IMR-90 (cell line): ENCODE results near the gene PLXNC1. TPM values are rescaled to one million over a fixed set of nuclear protein-coding genes. Genes with fewer than 3 reads are reported as not detected.

Experiments used
- ATAC-seq: fragments of 200-7000 bp; cut with Tn5 transposase; 2 replicates; pipeline ENCODE4 v1.9.1; 2020; ENCODE audit warnings: low read depth, mild to moderate bottlenecking, moderate library complexity
- BruUV-seq: library from RNA; stranded (reverse); fragments of 400-500 nt; replicated peaks from 2 replicates; lab custom pipeline; 2021; lab: Mats Ljungman, UMichigan
- CTCF ChIA-PET: fragments of 300-600 bp; formaldehyde crosslinking; extraction: SDS; loops from one replicate; lab custom pipeline; 2021; ENCODE audit warnings: antibody characterized with exemption; lab: Yijun Ruan, JAX
- POLR2A ChIA-PET: fragments of 300-600 bp; sonication (Branson Sonifier 250); formaldehyde crosslinking; loops from one replicate; lab custom pipeline; 2022; ENCODE audit warnings: antibody characterized with exemption; ENCODE audit not compliant: unreplicated experiment; lab: Charles Lee
- DNase-seq: peaks from one replicate; pipeline ENCODE4 v3.0.0; 2013
- H2AFZ ChIP-seq: replicated peaks from 2 replicates; pipeline ENCODE3; 2013; ENCODE audit warnings: low read length, mild to moderate bottlenecking; ENCODE audit not compliant: poor library complexity
- H2AK5ac ChIP-seq: 2 replicates; pipeline ENCODE4 v1.6.1; 2013; ENCODE audit warnings: low read depth, low read length, inconsistent platforms
- H2AK9ac ChIP-seq: replicated peaks from 2 replicates; pipeline ENCODE3; 2013; ENCODE audit warnings: mild to moderate bottlenecking, low read depth, low read length, moderate library complexity; ENCODE audit not compliant: poor library complexity
- H2BK120ac ChIP-seq: 2 replicates; pipeline ENCODE4 v1.6.1; 2013; ENCODE audit warnings: low read depth, low read length, inconsistent platforms
- H2BK15ac ChIP-seq: 3 replicates; pipeline ENCODE4 v1.6.1; 2013; ENCODE audit warnings: low read depth, low read length, inconsistent platforms
- H2BK20ac ChIP-seq: 2 replicates; pipeline ENCODE4 v1.6.1; 2013; ENCODE audit warnings: low read depth, mild to moderate bottlenecking, inconsistent platforms, low read length, moderate library complexity
- H2BK5ac ChIP-seq: 2 replicates; pipeline ENCODE4 v1.6.1; 2013; ENCODE audit warnings: mild to moderate bottlenecking, low read depth, low read length, inconsistent platforms; ENCODE audit not compliant: poor library complexity, severe bottlenecking
- H3K14ac ChIP-seq: replicated peaks from 2 replicates; pipeline ENCODE4 v1.6.1; 2013; ENCODE audit warnings: low read depth, low read length, inconsistent platforms
- H3K18ac ChIP-seq: 2 replicates; pipeline ENCODE4 v1.6.1; 2013; ENCODE audit warnings: low read depth, low read length, control low read depth
- H3K23ac ChIP-seq: 2 replicates; pipeline ENCODE4 v1.6.1; 2013; ENCODE audit warnings: low read depth, low read length, inconsistent platforms
- H3K27ac ChIP-seq: 2 replicates; pipeline ENCODE4 v1.5.1; 2013; ENCODE audit warnings: mild to moderate bottlenecking, control low read depth, low read length; ENCODE audit not compliant: insufficient read depth
- H3K27me3 ChIP-seq: 2 replicates; pipeline ENCODE4 v1.6.1; 2013; ENCODE audit warnings: low read length; ENCODE audit not compliant: control insufficient read depth, insufficient read depth
- H3K36me3 ChIP-seq: 2 replicates; pipeline ENCODE4 v1.6.1; 2013; ENCODE audit warnings: low read length, mixed read lengths; ENCODE audit not compliant: control insufficient read depth, insufficient read depth
- H3K4ac ChIP-seq: 2 replicates; pipeline ENCODE4 v1.6.1; 2013; ENCODE audit warnings: low read depth, low read length, inconsistent platforms
- H3K4me1 ChIP-seq: 2 replicates; pipeline ENCODE4 v1.6.1; 2013; ENCODE audit warnings: low read length, mixed read lengths; ENCODE audit not compliant: control insufficient read depth, insufficient read depth
- H3K4me2 ChIP-seq: 2 replicates; pipeline ENCODE4 v1.6.1; 2013; ENCODE audit warnings: low read depth, mild to moderate bottlenecking, control low read depth, low read length, moderate library complexity
- H3K4me3 ChIP-seq: 2 replicates; pipeline ENCODE4 v1.5.1; 2013; ENCODE audit warnings: low read depth, mild to moderate bottlenecking, control low read depth, low read length, moderate library complexity; ENCODE audit not compliant: insufficient read depth
- H3K56ac ChIP-seq: 2 replicates; pipeline ENCODE4 v1.6.1; 2013; ENCODE audit warnings: low read length, inconsistent platforms; ENCODE audit not compliant: insufficient read depth; ENCODE audit errors: extremely low read depth
- H3K79me1 ChIP-seq, 2 experiments: 2 replicates each; pipeline ENCODE4 v1.6.1; 2013; ENCODE audit warnings: low read length in 2 of 2, inconsistent platforms in 1 of 2, low read depth in 1 of 2
- H3K9ac ChIP-seq: 2 replicates; pipeline ENCODE4 v1.6.1; 2013; ENCODE audit warnings: low read depth, low read length, control low read depth
- H3K9me1 ChIP-seq: 2 replicates; pipeline ENCODE4 v1.6.1; 2013; ENCODE audit warnings: low read length, inconsistent platforms; ENCODE audit not compliant: insufficient read depth
- H3K9me3 ChIP-seq: 2 replicates; pipeline ENCODE4 v1.6.1; 2013; ENCODE audit warnings: low read length; ENCODE audit not compliant: control insufficient read depth, insufficient read depth
- H4K20me1 ChIP-seq: 2 replicates; pipeline ENCODE4 v1.6.1; 2013; ENCODE audit warnings: low read length, inconsistent platforms; ENCODE audit not compliant: insufficient read depth
- H4K5ac ChIP-seq: 2 replicates; pipeline ENCODE4 v1.6.1; 2013; ENCODE audit warnings: mild to moderate bottlenecking, low read depth, low read length, control low read depth
- H4K8ac ChIP-seq, 2 experiments: 2 replicates each; pipeline ENCODE4 v1.6.1; 2013; ENCODE audit warnings: low read depth in 2 of 2, low read length in 2 of 2, control low read depth in 1 of 2, inconsistent platforms in 1 of 2
- H4K91ac ChIP-seq: 2 replicates; pipeline ENCODE4 v1.6.1; 2013; ENCODE audit warnings: low read depth, low read length, inconsistent platforms; ENCODE audit not compliant: insufficient read depth
- BHLHE40 ChIP-seq: fragments of 150-350 bp; IDR thresholded peaks from 2 replicates; pipeline ENCODE4 v1.6.1; 2016; ENCODE audit warnings: mild to moderate bottlenecking, low read depth, low read length
- CEBPB ChIP-seq: IDR thresholded peaks from 2 replicates; pipeline ENCODE4 v1.6.1; 2012; ENCODE audit warnings: low read depth, low read length, improper control_type of control experiment
- CHD1 ChIP-seq: IDR thresholded peaks from 2 replicates; pipeline ENCODE4 v1.6.1; 2012; ENCODE audit warnings: low read depth, low read length, improper control_type of control experiment
- FOS ChIP-seq: fragments of 150-350 bp; IDR thresholded peaks from 2 replicates; pipeline ENCODE4 v1.6.1; 2016; ENCODE audit warnings: low read depth, low read length
- MAFK ChIP-seq: IDR thresholded peaks from 2 replicates; pipeline ENCODE4 v1.6.1; 2012; ENCODE audit warnings: low read depth, low read length, improper control_type of control experiment
- MAZ ChIP-seq: IDR thresholded peaks from 2 replicates; pipeline ENCODE4 v1.6.1; 2012; ENCODE audit warnings: low read depth, mild to moderate bottlenecking, low read length, improper control_type of control experiment, moderate library complexity, borderline replicate concordance
- MXI1 ChIP-seq: IDR thresholded peaks from 2 replicates; pipeline ENCODE4 v1.6.1; 2012; ENCODE audit warnings: low read depth, mild to moderate bottlenecking, low read length, moderate library complexity, borderline replicate concordance
- NFE2L2 ChIP-seq: fragments of 150-350 bp; IDR thresholded peaks from 2 replicates; pipeline ENCODE4 v1.6.1; 2016; ENCODE audit warnings: low read depth, mild to moderate bottlenecking, low read length
- POLR2A ChIP-seq: IDR thresholded peaks from 2 replicates; pipeline ENCODE4 v1.6.1; 2012; ENCODE audit warnings: mild to moderate bottlenecking, low read depth, low read length
- RAD21 ChIP-seq: IDR thresholded peaks from 2 replicates; pipeline ENCODE4 v1.6.1; 2012; ENCODE audit warnings: low read length, improper control_type of control experiment
- RCOR1 ChIP-seq: IDR thresholded peaks from 2 replicates; pipeline ENCODE4 v1.6.1; 2012; ENCODE audit warnings: mild to moderate bottlenecking, low read length, improper control_type of control experiment; ENCODE audit not compliant: insufficient replicate concordance
- RFX5 ChIP-seq: IDR thresholded peaks from 2 replicates; pipeline ENCODE4 v1.8.0; 2012; ENCODE audit warnings: low read depth, mild to moderate bottlenecking, low read length, moderate library complexity
- SMC3 ChIP-seq: fragments of 150-350 bp; IDR thresholded peaks from 2 replicates; pipeline ENCODE4 v1.6.1; 2016; ENCODE audit warnings: low read depth, mild to moderate bottlenecking, antibody characterized with exemption, low read length, moderate library complexity
- USF2 ChIP-seq: fragments of 150-350 bp; IDR thresholded peaks from 2 replicates; pipeline ENCODE4 v1.6.1; 2017; ENCODE audit warnings: mild to moderate bottlenecking, antibody characterized with exemption, low read length, low read depth
- WGBS, 2 experiments: methylation state at CpG; one replicate each; pipeline versions ENCODE4 v1.1.5 to v1.1.7; 2013; ENCODE audit warnings: missing lambda C conversion rate in 2 of 2; ENCODE audit not compliant: insufficient read length in 1 of 2; ENCODE audit errors: extremely low coverage in 2 of 2; 5-methylcytosine and 5-hydroxymethylcytosine counted together
- dilution Hi-C: fragments of 300-500 bp; cut with HindIII; formaldehyde crosslinking; loops from one replicate; pipeline ENCODE4 v1.14.3; 2018; ENCODE audit warnings: low sequenced_read_pairs; ENCODE audit not compliant: unreplicated experiment
- in situ Hi-C: fragments of 300-500 bp; cut with MboI; formaldehyde crosslinking; loops from 3 replicates; pipeline ENCODE4 v1.14.3; 2019; ENCODE audit warnings: low sequenced_read_pairs, inconsistent platforms, mixed read lengths
- intact Hi-C: fragments of 100-400 bp; cut with micrococcal nuclease; formaldehyde crosslinking; loops from 2 replicates; pipeline ENCODE4 v1.10.0; 2022
- polyA plus RNA-seq, 3 experiments: library from polyadenylated mRNA; depleted of rRNA; stranded (reverse); fragments of >200 nt; gene quantifications; 2 replicates each; pipeline ENCODE4 v1.2.3, GENCODE V29; 2012; ENCODE audit warnings: low replicate concordance in 1 of 3
- total RNA-seq: library from RNA; depleted of rRNA; stranded (reverse); fragments of >200 nt; gene quantifications from 2 replicates; pipeline ENCODE4 v1.2.3, GENCODE V29; 2012
- TF ChIP-seq, protein P1 (sequence below): fragments of 150-350 bp; IDR thresholded peaks from 2 replicates; pipeline ENCODE4 v1.6.1; 2016; ENCODE audit warnings: low read depth, mild to moderate bottlenecking, low read length, moderate library complexity, borderline replicate concordance
- TF ChIP-seq, protein P2 (sequence below): conservative IDR thresholded peaks from 2 replicates; pipeline ENCODE4 v1.5.1; 2012; ENCODE audit warnings: mild to moderate bottlenecking, low read depth, low read length, improper control_type of control experiment

The PLXNC1 gene
- total and polyA plus RNA-seq, 2 of the 4 experiments (the other 2 are of a cell fraction): 1.0 to 1.6 TPM

DNA sequence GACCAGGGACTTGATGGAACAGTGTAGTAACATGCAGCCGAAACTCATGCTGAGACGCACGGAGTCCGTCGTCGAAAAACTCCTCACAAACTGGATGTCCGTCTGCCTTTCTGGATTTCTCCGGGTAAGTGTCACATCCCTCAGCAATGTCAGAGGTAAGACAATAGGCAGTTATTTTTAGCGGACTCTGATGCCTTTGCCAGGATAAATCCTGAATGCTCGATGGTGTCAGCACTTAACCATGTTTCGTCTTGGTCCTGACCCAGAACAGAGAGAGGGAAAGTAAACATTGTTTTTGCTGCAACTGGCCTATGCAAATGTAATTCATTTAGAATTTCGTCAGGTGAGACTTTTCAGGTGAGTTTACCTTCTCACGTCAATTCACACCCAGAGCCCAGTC lies 112.3 kb downstream of the PLXNC1 start:
- Histone ChIP-seq H3K14ac (no peak overlapping the region), H4K20me1 (no peaks in the 10 kb centered on the region), H3K27ac (no peak overlapping the region), H3K9me1 (peaks cover 2% of the 10 kb centered on the region; the same call in 1 of the 2 replicates), H3K27me3 (peaks cover 4% of the 10 kb centered on the region; the same call in 1 of the 2 replicates), H4K91ac (no peak overlapping the region), H2BK5ac (no peak overlapping the region), H2BK15ac (no peak overlapping the region), H3K4me3 (no peak overlapping the region), H3K9ac (no peak overlapping the region), H2BK20ac (no peak overlapping the region), H2AFZ (no peak overlapping the region), H3K4me2 (no peak overlapping the region), H3K4ac (no peak overlapping the region), H3K4me1 (peaks cover 5% of the 10 kb centered on the region), H3K36me3 (no peaks in the 10 kb centered on the region), H3K9me3 (no peaks in the 10 kb centered on the region), H2AK9ac (no peak overlapping the region), H2BK120ac (no peak overlapping the region), H4K8ac (no peak overlapping the region), H3K23ac (no peak overlapping the region), H2AK5ac (no peak overlapping the region), H3K79me1 (no peaks in the 10 kb centered on the region), H4K5ac (no peak overlapping the region), H3K18ac (no peak overlapping the region), H3K56ac (no peak overlapping the region)
- ChIA-PET POLR2A (no interaction called here), CTCF (no interaction called here)
- no TSS peak for BruUV-seq
- 100% methylated on average over 2 of the region's 13 CpGs; no CpG with 5 or more reads in 1 of the 2 experiments for WGBS, 2 experiments
- DNase-seq (no peak), ATAC-seq (no peak)
- no peak for TF ChIP-seq BHLHE40
- TF ChIP-seq CHD1: no peak
- TF ChIP-seq USF2: no peak
- TF ChIP-seq POLR2A: no peak
- TF ChIP-seq FOS: no peak
- TF ChIP-seq MXI1: no peak
- TF ChIP-seq SMC3: no peak
- no peak for TF ChIP-seq RAD21
- no peak for TF ChIP-seq RCOR1
- TF ChIP-seq, protein P1, sequence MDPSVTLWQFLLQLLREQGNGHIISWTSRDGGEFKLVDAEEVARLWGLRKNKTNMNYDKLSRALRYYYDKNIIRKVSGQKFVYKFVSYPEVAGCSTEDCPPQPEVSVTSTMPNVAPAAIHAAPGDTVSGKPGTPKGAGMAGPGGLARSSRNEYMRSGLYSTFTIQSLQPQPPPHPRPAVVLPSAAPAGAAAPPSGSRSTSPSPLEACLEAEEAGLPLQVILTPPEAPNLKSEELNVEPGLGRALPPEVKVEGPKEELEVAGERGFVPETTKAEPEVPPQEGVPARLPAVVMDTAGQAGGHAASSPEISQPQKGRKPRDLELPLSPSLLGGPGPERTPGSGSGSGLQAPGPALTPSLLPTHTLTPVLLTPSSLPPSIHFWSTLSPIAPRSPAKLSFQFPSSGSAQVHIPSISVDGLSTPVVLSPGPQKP: no peak
- TF ChIP-seq MAFK: no peak
- TF ChIP-seq MAZ: no peak
- TF ChIP-seq NFE2L2: no peak
- TF ChIP-seq RFX5: no peak
- TF ChIP-seq, protein P2, sequence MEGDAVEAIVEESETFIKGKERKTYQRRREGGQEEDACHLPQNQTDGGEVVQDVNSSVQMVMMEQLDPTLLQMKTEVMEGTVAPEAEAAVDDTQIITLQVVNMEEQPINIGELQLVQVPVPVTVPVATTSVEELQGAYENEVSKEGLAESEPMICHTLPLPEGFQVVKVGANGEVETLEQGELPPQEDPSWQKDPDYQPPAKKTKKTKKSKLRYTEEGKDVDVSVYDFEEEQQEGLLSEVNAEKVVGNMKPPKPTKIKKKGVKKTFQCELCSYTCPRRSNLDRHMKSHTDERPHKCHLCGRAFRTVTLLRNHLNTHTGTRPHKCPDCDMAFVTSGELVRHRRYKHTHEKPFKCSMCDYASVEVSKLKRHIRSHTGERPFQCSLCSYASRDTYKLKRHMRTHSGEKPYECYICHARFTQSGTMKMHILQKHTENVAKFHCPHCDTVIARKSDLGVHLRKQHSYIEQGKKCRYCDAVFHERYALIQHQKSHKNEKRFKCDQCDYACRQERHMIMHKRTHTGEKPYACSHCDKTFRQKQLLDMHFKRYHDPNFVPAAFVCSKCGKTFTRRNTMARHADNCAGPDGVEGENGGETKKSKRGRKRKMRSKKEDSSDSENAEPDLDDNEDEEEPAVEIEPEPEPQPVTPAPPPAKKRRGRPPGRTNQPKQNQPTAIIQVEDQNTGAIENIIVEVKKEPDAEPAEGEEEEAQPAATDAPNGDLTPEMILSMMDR: no peak
- no peak for TF ChIP-seq CEBPB
- dilution Hi-C loops (no loop called here), intact Hi-C loops (no loop called here), in situ Hi-C loops (no loop called here)
